Panc1 (cell line): ENCODE results near the gene ERG. TPM values are rescaled to one million over a fixed set of nuclear protein-coding genes. Genes with fewer than 3 reads are reported as not detected.

ENCODE experiments used
- ATAC-seq: fragments of 200-7000 bp; cut with Tn5 transposase; 2 replicates; pipeline ENCODE4 v1.9.1; 2020; ENCODE audit warnings: mild to moderate bottlenecking, moderate library complexity
- BruUV-seq: library from RNA; stranded (reverse); fragments of 400-500 nt; replicated peaks from 2 replicates; lab custom pipeline; 2021; lab: Mats Ljungman, UMichigan
- CTCF ChIA-PET: fragments of 300-600 bp; sonication (Branson Sonifier 250); formaldehyde crosslinking; loops from one replicate; lab custom pipeline; 2022; ENCODE audit warnings: antibody characterized with exemption; lab: Charles Lee
- POLR2A ChIA-PET: fragments of 300-600 bp; sonication (Branson Sonifier 250); formaldehyde crosslinking; loops from one replicate; lab custom pipeline; 2022; ENCODE audit warnings: antibody characterized with exemption; lab: Charles Lee
- DNase-seq: peaks from one replicate; pipeline ENCODE4 v3.0.0-alpha.2; 2010; ENCODE audit warnings: low read depth, low spot score
- H3K27ac ChIP-seq: 2 replicates; pipeline ENCODE4 v1.5.1; 2011; ENCODE audit warnings: mild to moderate bottlenecking, low read length, inconsistent platforms
- H3K27me3 ChIP-seq: fragments of 200-500 bp; sonication (Bioruptor generic); 2 replicates; pipeline ENCODE4 v1.6.0; 2014; ENCODE audit warnings: low read length, inconsistent platforms; ENCODE audit not compliant: control insufficient read depth, insufficient read depth
- H3K36me3 ChIP-seq: fragments of 200-500 bp; sonication (Bioruptor generic); 2 replicates; pipeline ENCODE4 v1.5.1; 2014; ENCODE audit warnings: inconsistent platforms, mild to moderate bottlenecking, low read length, moderate library complexity; ENCODE audit not compliant: control insufficient read depth, insufficient read depth
- H3K4me1 ChIP-seq: 2 replicates; pipeline ENCODE4 v1.5.1; 2011; ENCODE audit warnings: inconsistent platforms, mild to moderate bottlenecking, low read length, moderate library complexity; ENCODE audit not compliant: control insufficient read depth, insufficient read depth
- H3K4me3 ChIP-seq, 2 experiments: 2 replicates each; pipeline ENCODE4 v1.5.1; 2011 to 2012; ENCODE audit warnings: low read depth in 2 of 2, low read length in 2 of 2, mild to moderate bottlenecking in 2 of 2, inconsistent platforms in 1 of 2, moderate library complexity in 1 of 2
- H3K9me3 ChIP-seq: fragments of 200-500 bp; sonication (Bioruptor generic); 2 replicates; pipeline ENCODE4 v1.5.1; 2014; ENCODE audit warnings: low read depth, mild to moderate bottlenecking, inconsistent platforms, low read length, moderate library complexity; ENCODE audit not compliant: control insufficient read depth, insufficient read depth
- CTCF ChIP-seq: fragments of 450-650 bp; IDR thresholded peaks from 2 replicates; pipeline ENCODE4 v1.5.1; 2017; ENCODE audit warnings: mild to moderate bottlenecking
- POLR2AphosphoS5 ChIP-seq: IDR thresholded peaks from 2 replicates; pipeline ENCODE4 v1.6.1; 2012; ENCODE audit warnings: mild to moderate bottlenecking, low read depth, low read length, moderate library complexity
- REST ChIP-seq, 2 experiments: IDR thresholded peaks; 2 replicates each; pipeline ENCODE4 v1.6.1; 2011 to 2012; ENCODE audit warnings: low read depth in 2 of 2, control low read depth in 1 of 2, low read length in 1 of 2, mild to moderate bottlenecking in 1 of 2, moderate library complexity in 1 of 2; ENCODE audit not compliant: insufficient read depth in 1 of 2
- SIN3A ChIP-seq: IDR thresholded peaks from 2 replicates; pipeline ENCODE4 v1.6.1; 2012; ENCODE audit warnings: low read depth, mild to moderate bottlenecking, low read length, moderate library complexity, borderline replicate concordance; ENCODE audit not compliant: insufficient read depth
- TCF7L2 ChIP-seq: IDR thresholded peaks from 2 replicates; pipeline ENCODE4 v1.6.1; 2011; ENCODE audit warnings: mild to moderate bottlenecking, low read depth, low read length, inconsistent platforms
- in situ Hi-C: cut with HindIII; loops from 2 replicates; pipeline ENCODE4 v1.10.0; 2016; ENCODE audit warnings: low sequenced_read_pairs, low pct_unique_long_range_greater_than_20kb
- intact Hi-C: fragments of 100-400 bp; cut with micrococcal nuclease; formaldehyde crosslinking; loops from one replicate; pipeline ENCODE4 v1.10.0; 2022; ENCODE audit not compliant: unreplicated experiment
- total RNA-seq: library from RNA; stranded (reverse); gene quantifications from one replicate; pipeline ENCODE4 v1.2.1, GENCODE V29; 2021; ENCODE audit not compliant: unreplicated experiment

Gene ERG
- total RNA-seq, 1 experiment from 2014 or later = 0.49 TPM

DNA sequence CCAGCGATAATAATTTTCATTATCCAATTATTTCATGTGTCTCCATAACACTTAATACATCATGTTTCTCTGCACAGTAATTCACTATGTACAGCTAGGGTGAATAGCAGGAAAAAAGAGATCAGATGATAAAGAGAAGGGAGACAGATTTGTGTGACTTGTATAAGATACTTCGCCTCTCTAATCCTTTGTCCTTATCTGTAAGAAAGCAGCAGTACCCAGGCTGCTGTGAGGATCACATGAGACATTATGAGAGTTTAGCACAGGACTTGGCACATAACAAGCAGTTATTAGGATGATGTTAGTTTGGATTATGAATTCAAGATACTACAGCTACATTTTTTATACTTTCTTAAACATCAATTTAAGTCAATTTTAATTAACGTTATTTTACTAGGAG, 6.3 kb downstream of the ERG start:
- ATAC-seq (no peak), DNase-seq (no peak)
- Histone ChIP-seq H3K27ac (no peak overlapping the region), H3K4me3 (no peak overlapping the region), H3K9me3 (no peaks in the 10 kb centered on the region), H3K4me1 (peaks cover 6% of the 10 kb centered on the region; the same call in 1 of the 2 replicates), H3K27me3 (no peaks in the 10 kb centered on the region), H3K36me3 (no peaks in the 10 kb centered on the region)
- in situ Hi-C loops = no loop called here
- BruUV-seq = no TSS peak
- ChIA-PET CTCF (no interaction called here), POLR2A (no interaction called here)
- no peak for TF ChIP-seq CTCF
- no peak for TF ChIP-seq SIN3A
- no peak for TF ChIP-seq TCF7L2
- TF ChIP-seq POLR2AphosphoS5 = no peak
- no peak for TF ChIP-seq REST (IDR thresholded peaks at IDR 0.05; ENCODE audit: insufficient read depth in 1 of 2, low read depth in 2 of 2, low read length in 1 of 2)
- intact Hi-C loops = no loop called here

- no peak for ATAC-seq
- Histone ChIP-seq H3K36me3 (no peaks in the 10 kb centered on the region), H3K9me3 (no peaks in the 10 kb centered on the region), H3K27ac (no peak overlapping the region), H3K4me3 (no peak overlapping the region), H3K27me3 (no peaks in the 10 kb centered on the region), H3K4me1 (peaks cover 6% of the 10 kb centered on the region; the same call in 1 of the 2 replicates)
- no TSS peak for BruUV-seq
- TF ChIP-seq SIN3A (no peak), REST (IDR thresholded peaks at IDR 0.05; ENCODE audit: insufficient read depth in 1 of 2, low read depth in 2 of 2, low read length in 1 of 2) (no peak), CTCF (no peak), POLR2AphosphoS5 (no peak), TCF7L2 (no peak)
- DNase-seq = no peak
- intact Hi-C loops (no loop called here), in situ Hi-C loops (no loop called here)
- ChIA-PET POLR2A (no interaction called here), CTCF (no interaction called here)
Observed at GRCh38 chr21:38491536-38491935, 6.7 kb downstream of the ERG start.
